ENCODE data around the gene SYNGR4. TPM values are rescaled to one million over a fixed set of nuclear protein-coding genes. Genes with fewer than 3 reads are reported as not detected.

SYNGR4 gene
- total RNA-seq, 1 donor from 2014 or later: not detected

DNA sequence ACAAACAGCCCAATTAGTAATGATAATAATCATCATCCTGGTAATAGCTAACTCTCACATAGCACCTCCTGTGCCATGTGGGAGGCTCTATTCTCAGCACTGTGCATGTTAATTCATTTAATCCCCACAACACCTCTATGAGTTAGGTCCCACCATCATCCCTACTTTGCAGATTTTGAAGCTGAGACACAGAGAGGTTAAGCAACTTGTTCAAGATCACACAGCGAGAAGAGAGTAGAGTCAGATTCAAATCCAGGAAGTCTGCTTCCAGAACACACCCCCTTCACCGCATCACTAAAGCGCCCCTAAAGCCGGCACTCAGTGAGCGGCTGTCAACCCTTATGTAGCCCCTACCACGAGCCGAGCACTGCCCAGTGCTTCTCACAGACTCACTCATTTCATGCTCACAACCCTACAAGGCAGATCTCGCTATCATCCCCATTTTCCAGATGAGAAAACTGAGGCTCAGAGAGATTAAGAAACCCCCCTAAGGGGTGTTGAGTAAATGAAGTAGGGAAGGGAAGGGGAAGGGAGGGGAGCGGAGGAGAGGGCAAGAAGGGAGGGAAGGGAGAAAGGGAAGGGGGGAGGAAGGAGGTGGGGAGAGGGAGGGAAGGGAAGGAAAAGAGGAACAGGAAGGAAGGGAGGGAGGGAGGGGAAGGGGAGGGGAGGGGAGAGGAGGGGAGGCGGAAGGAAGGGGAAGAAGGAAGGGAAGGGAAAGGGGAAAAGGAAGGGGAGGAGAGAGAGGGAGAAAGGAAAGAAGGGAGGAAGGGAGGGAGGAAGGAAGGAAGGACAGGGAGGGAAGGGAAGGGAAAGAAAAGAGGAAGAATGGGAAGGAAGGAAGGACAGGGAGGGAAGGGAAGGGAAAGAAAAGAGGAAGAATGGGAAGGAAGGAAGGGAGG, 22.4 kb upstream of the SYNGR4 start:
- Mint-ChIP-seq H3K27ac (no peak overlapping the region), H3K9me3 (no peaks in the 10 kb centered on the region), H3K4me1 (no peaks in the 10 kb centered on the region), H3K27me3 (no peaks in the 10 kb centered on the region), H3K4me3 (no peak overlapping the region), H3K36me3 (ENCODE audit: low read depth) (peaks cover 6% of the 10 kb centered on the region)
- CTCF ChIA-PET: interaction anchor here (1.0 kb wide), 1 partner anchor 242 kb away, joined by 4 read pairs; no protein-coding TSS in a partner anchor
- POLR2A ChIA-PET: no interaction called here
- no peak for ATAC-seq (ENCODE audit: low read depth)
- intact Hi-C loops (cut with micrococcal nuclease): no loop called here
- DNase-seq: no peak
- TF ChIP-seq, protein P1, sequence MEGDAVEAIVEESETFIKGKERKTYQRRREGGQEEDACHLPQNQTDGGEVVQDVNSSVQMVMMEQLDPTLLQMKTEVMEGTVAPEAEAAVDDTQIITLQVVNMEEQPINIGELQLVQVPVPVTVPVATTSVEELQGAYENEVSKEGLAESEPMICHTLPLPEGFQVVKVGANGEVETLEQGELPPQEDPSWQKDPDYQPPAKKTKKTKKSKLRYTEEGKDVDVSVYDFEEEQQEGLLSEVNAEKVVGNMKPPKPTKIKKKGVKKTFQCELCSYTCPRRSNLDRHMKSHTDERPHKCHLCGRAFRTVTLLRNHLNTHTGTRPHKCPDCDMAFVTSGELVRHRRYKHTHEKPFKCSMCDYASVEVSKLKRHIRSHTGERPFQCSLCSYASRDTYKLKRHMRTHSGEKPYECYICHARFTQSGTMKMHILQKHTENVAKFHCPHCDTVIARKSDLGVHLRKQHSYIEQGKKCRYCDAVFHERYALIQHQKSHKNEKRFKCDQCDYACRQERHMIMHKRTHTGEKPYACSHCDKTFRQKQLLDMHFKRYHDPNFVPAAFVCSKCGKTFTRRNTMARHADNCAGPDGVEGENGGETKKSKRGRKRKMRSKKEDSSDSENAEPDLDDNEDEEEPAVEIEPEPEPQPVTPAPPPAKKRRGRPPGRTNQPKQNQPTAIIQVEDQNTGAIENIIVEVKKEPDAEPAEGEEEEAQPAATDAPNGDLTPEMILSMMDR (IDR thresholded peaks at IDR 0.05): no peak

DNA sequence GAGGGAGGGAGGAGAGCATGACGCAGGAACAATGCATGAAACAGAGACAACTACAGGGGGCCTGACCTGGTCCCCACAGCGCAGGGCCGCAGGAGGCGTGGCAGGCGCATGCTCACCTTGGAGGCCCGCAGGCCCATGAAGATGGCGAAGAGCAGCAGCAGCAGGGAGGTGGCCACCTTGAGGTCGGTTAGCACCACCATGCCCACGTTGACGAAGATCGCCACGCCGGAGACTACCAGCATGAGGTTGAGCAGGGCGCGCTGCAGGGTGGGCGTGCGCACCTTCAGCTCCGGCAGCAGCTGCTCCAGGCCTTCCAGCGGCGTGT, 21.8 kb upstream of the SYNGR4 start:
- DNase-seq (no peak), ATAC-seq (ENCODE audit: low read depth) (no peak)
- TF ChIP-seq, protein P1 (IDR thresholded peaks at IDR 0.05): no peak
- ChIA-PET CTCF (no interaction called here), POLR2A (no interaction called here)
- intact Hi-C loops (cut with micrococcal nuclease): no loop called here
- Mint-ChIP-seq H3K4me1 (no peaks in the 10 kb centered on the region), H3K36me3 (ENCODE audit: low read depth) (peaks cover 6% of the 10 kb centered on the region), H3K9me3 (no peaks in the 10 kb centered on the region), H3K4me3 (no peak overlapping the region), H3K27me3 (no peaks in the 10 kb centered on the region), H3K27ac (no peak overlapping the region)

DNA sequence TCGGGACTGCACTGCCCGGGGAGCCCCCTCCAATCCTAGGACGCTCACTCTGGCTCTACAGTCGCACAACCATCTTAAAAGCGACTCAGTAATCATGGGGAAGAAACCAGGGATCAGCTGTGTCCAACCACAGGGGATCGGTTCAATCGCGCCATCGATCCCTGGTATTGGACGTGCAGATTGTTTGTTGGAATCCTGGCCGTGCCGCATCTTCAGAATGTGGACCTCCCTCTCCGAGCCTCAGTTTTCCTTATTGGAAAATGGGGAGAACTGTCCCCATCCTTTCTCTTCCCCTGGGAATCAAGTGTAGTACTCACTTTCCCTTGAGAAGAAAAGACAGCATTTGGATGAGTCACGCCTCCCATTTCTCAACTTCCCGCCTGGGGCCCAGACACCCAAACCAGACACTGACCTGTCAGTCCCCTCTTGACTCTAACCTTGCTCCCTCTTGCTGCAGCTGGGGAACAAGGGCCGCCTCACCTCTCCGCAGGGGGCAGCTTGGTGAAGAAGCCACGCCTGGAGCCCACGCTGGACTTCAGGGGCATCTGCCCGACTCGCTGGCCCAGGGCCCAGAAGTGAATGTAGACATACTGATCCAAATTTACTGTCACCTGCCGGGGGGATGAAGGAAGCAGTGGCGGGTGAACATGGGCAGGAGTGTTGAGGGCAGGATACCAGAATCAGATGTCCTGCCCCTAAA, 21.2 kb upstream of the SYNGR4 start:
- Mint-ChIP-seq H3K4me1 (no peaks in the 10 kb centered on the region), H3K27ac (no peak overlapping the region), H3K27me3 (no peaks in the 10 kb centered on the region), H3K36me3 (ENCODE audit: low read depth) (peaks cover 6% of the 10 kb centered on the region), H3K4me3 (no peak overlapping the region), H3K9me3 (no peaks in the 10 kb centered on the region)
- POLR2A ChIA-PET: no interaction called here
- DNase-seq: no peak
- intact Hi-C loops (cut with micrococcal nuclease): no loop called here
- CTCF ChIA-PET: interaction anchor here (1.3 kb wide), 1 partner anchor 241 kb away, joined by 3 read pairs; no protein-coding TSS in a partner anchor
- ATAC-seq (ENCODE audit: low read depth): no peak
- TF ChIP-seq, protein P1 (IDR thresholded peaks at IDR 0.05): no peak

DNA sequence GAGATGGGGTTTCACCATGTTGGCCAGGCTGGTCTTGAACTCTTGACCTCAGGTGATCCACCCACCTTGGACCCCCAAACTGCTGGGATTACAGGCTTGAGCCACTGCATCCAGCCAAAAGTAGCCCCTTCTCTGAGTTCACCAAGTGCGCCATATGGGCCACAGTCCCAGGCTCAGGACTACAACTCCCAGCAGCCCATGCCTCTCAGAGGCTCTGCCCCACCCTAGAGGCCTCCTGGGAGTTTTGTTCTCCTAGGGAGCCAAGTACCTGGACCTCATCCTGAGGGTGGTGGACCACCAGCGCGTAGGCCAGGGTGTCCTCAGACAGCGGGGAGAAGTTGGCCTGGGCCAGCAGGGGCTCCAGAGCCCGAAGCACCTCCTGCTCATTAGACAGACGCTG, 19.3 kb upstream of the SYNGR4 start:
- TF ChIP-seq, protein P1 (IDR thresholded peaks at IDR 0.05): no peak
- intact Hi-C loops (cut with micrococcal nuclease): no loop called here
- ATAC-seq (ENCODE audit: low read depth) (no peak), DNase-seq (no peak)
- Mint-ChIP-seq H3K27ac (no peak overlapping the region), H3K4me3 (no peak overlapping the region), H3K4me1 (no peaks in the 10 kb centered on the region), H3K36me3 (ENCODE audit: low read depth) (peaks cover 10% of the 10 kb centered on the region), H3K27me3 (no peaks in the 10 kb centered on the region), H3K9me3 (no peaks in the 10 kb centered on the region)
- ChIA-PET CTCF (no interaction called here), POLR2A (no interaction called here)

DNA sequence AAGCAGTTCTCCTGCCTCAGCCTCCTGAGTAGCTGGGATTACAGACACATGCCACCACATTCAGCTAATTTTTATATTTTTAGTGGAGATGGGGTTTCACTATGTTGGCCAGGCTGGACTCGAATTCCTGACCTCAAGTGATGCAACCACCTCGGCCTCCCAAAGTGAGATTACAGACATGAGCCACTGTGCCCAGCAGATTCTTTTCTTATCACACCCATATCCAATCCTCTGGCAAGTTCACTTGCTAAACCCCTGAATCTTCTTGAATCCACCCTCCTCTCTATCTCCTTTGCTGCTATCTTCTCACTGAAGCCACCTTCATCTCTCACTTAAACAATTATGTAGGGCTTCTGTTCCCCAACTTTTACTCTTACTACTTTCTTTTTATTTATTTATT, 18.0 kb upstream of the SYNGR4 start:
- H3K27me3 Mint-ChIP-seq: no peaks in the 10 kb centered on the region
- POLR2A ChIA-PET: interaction anchor here (0.6 to 1.3 kb wide), 2 partner anchors 12 to 18 kb away, joined by 3 read pairs; partner anchors contain the start of genes SYNGR4 and TMEM143
- H3K4me3 Mint-ChIP-seq: no peak overlapping the region
- peaks cover 10% of the 10 kb centered on the region for H3K36me3 Mint-ChIP-seq (ENCODE audit: low read depth)
- H3K9me3 Mint-ChIP-seq: no peaks in the 10 kb centered on the region
- DNase-seq: no peak
- CTCF ChIA-PET: interaction anchor here (1.2 to 2.0 kb wide), 2 partner anchors 12 to 18 kb away, joined by 3 to 6 read pairs; partner anchors contain the start of genes SYNGR4 and TMEM143
- H3K27ac Mint-ChIP-seq: no peak overlapping the region
- no peak for ATAC-seq (ENCODE audit: low read depth)
- TF ChIP-seq, protein P1 (IDR thresholded peaks at IDR 0.05): no peak
- peaks cover 2% of the 10 kb centered on the region for H3K4me1 Mint-ChIP-seq
- intact Hi-C loops (cut with micrococcal nuclease): no loop called here

All from activated B cell treated with CpG ODN at 0.5 μM for 24 hours (primary cell).